CD4-positive, alpha-beta T cell (primary cell): Measurements from ENCODE around the gene VPS13D. TPM values are rescaled to one million over a fixed set of nuclear protein-coding genes. Genes with fewer than 3 reads are reported as not detected.

Experiments
- ATAC-seq: fragments of 200-7000 bp; cut with Tn5 transposase; one replicate; pipeline ENCODE4 v1.10.0; 2022; ENCODE audit warnings: mild to moderate bottlenecking; ENCODE audit not compliant: poor library complexity
- CTCF ChIA-PET: fragments of 350-600 bp; sonication (Branson Sonifier 250); formaldehyde crosslinking; loops from one replicate; lab custom pipeline; 2021; ENCODE audit warnings: antibody characterized with exemption, inconsistent platforms; lab: Charles Lee
- POLR2A ChIA-PET: fragments of 350-600 bp; sonication (Branson Sonifier 250); formaldehyde crosslinking; loops from one replicate; lab custom pipeline; 2021; ENCODE audit warnings: antibody characterized with exemption, inconsistent platforms; lab: Charles Lee
- DNase-seq, 14 experiments: peaks; one replicate each; pipeline ENCODE4 v3.0.0-alpha.2; 2013 to 2020; ENCODE audit warnings: mixed read lengths in 2 of 14
- H3K27ac ChIP-seq, 2 donors: one replicate each; pipeline versions ENCODE4 v1.5.1 to v1.7.0; 2013; ENCODE audit warnings: low read length in 2 of 2, low read depth in 1 of 2, mild to moderate bottlenecking in 1 of 2
- H3K27me3 ChIP-seq, 2 experiments: 1 replicate in 1 of 2; 2 replicates in 1 of 2; pipeline versions ENCODE4 v1.6.1 to v1.7.0; 2013; ENCODE audit warnings: low read length in 2 of 2, control low read depth in 1 of 2, mild to moderate bottlenecking in 1 of 2, moderate library complexity in 1 of 2; ENCODE audit not compliant: insufficient read depth in 2 of 2, control insufficient read depth in 1 of 2
- H3K36me3 ChIP-seq: one replicate; pipeline ENCODE4 v1.6.1; 2013; ENCODE audit warnings: low read length, control low read depth; ENCODE audit not compliant: insufficient read depth
- H3K4me1 ChIP-seq: one replicate; pipeline ENCODE4 v1.6.1; 2013; ENCODE audit warnings: low read length, control low read depth; ENCODE audit not compliant: insufficient read depth
- H3K4me3 ChIP-seq: one replicate; pipeline ENCODE4 v1.5.1; 2013; ENCODE audit warnings: mild to moderate bottlenecking, low read length, moderate library complexity
- H3K9me3 ChIP-seq, 2 experiments: 1 replicate in 1 of 2; 2 replicates in 1 of 2; pipeline versions ENCODE4 v1.6.1 to v1.7.0; 2013; ENCODE audit warnings: low read length in 2 of 2, mild to moderate bottlenecking in 2 of 2, control low read depth in 1 of 2, moderate library complexity in 1 of 2; ENCODE audit not compliant: control insufficient read depth in 1 of 2, insufficient read depth in 1 of 2
- H3K27ac Mint-ChIP-seq: one replicate; pipeline ENCODE4 v1.8.0; 2020; ENCODE audit warnings: mixed read lengths
- H3K27me3 Mint-ChIP-seq: one replicate; pipeline ENCODE4 v1.8.0; 2021; ENCODE audit warnings: mixed read lengths
- H3K36me3 Mint-ChIP-seq: one replicate; pipeline ENCODE4 v1.8.0; 2021; ENCODE audit warnings: low read depth, mixed read lengths
- H3K4me1 Mint-ChIP-seq: one replicate; pipeline ENCODE4 v1.8.0; 2021; ENCODE audit warnings: low read depth, mixed read lengths
- H3K4me3 Mint-ChIP-seq: one replicate; pipeline ENCODE4 v1.8.0; 2020; ENCODE audit warnings: mild to moderate bottlenecking, mixed read lengths
- H3K9me3 Mint-ChIP-seq: one replicate; pipeline ENCODE4 v1.8.0; 2020; ENCODE audit warnings: mixed read lengths
- intact Hi-C, 2 experiments: fragments of 100-400 bp; cut with DNase I in 1 of 2; cut with micrococcal nuclease in 1 of 2; formaldehyde crosslinking; loops; one replicate each; pipeline versions ENCODE4 v1.15.1 to v1.9.0; 2023 to 2025; cut with DNase I, micrococcal nuclease
- total RNA-seq, 174 experiments: library from RNA in 2 of 174; stranded (reverse) in 2 of 174; gene quantifications; one replicate each; pipeline ENCODE4 v1.2.3 and lab custom pipeline; 2021 to 2026
- TF ChIP-seq, protein P1 (sequence below): fragments of 200-600 bp; IDR thresholded peaks from one replicate; pipeline ENCODE4 v1.8.0; 2022; ENCODE audit warnings: antibody characterized with exemption, mild to moderate bottlenecking

The VPS13D gene
- total RNA-seq, 2 experiments from 2014 or later, result 63.0 to 67.3 TPM

DNA sequence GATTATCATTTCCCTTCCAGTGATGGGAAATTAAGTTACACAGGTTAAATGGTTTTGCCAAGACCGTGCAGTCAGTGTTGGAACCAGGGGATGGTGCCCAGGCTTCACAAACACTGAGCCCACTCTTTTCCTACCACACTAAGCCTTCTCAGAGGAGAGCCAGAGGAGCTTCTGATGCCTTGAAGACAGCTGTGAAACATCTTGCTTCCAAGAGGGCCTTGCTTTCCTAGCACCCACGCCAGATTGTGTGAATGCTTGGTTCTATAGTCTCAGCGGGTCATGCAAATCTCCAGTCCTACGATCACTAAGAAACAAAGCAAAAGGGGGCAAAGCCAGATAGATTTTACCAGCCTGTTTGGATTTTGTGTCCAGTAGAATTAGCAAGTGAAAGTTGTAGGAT is 200.7 kb downstream of the VPS13D start:
- Mint-ChIP-seq H3K4me3 (no peak overlapping the region), H3K9me3 (no peaks in the 10 kb centered on the region), H3K36me3 (peaks cover 33% of the 10 kb centered on the region), H3K27me3 (no peaks in the 10 kb centered on the region), H3K27ac (no peak overlapping the region), H3K4me1 (peaks cover 27% of the 10 kb centered on the region)
- ChIA-PET POLR2A (interaction anchor here (1.7 to 1.9 kb wide), 2 partner anchors 18 to 186 kb away, joined by 4 to 5 read pairs; no protein-coding TSS in a partner anchor), CTCF (no interaction called here)
- ATAC-seq (no peak), DNase-seq (no peak)
- intact Hi-C loops, result no loop called here
- TF ChIP-seq, protein P1, sequence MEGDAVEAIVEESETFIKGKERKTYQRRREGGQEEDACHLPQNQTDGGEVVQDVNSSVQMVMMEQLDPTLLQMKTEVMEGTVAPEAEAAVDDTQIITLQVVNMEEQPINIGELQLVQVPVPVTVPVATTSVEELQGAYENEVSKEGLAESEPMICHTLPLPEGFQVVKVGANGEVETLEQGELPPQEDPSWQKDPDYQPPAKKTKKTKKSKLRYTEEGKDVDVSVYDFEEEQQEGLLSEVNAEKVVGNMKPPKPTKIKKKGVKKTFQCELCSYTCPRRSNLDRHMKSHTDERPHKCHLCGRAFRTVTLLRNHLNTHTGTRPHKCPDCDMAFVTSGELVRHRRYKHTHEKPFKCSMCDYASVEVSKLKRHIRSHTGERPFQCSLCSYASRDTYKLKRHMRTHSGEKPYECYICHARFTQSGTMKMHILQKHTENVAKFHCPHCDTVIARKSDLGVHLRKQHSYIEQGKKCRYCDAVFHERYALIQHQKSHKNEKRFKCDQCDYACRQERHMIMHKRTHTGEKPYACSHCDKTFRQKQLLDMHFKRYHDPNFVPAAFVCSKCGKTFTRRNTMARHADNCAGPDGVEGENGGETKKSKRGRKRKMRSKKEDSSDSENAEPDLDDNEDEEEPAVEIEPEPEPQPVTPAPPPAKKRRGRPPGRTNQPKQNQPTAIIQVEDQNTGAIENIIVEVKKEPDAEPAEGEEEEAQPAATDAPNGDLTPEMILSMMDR, result no peak
- H3K9me3 ChIP-seq, result no peaks in the 10 kb centered on the region
- H3K27ac ChIP-seq, result no peak overlapping the region
- no peak overlapping the region for H3K4me3 ChIP-seq
- H3K4me1 ChIP-seq, result peaks cover 21% of the 10 kb centered on the region
- H3K36me3 ChIP-seq, result no peaks in the 10 kb centered on the region
- no peaks in the 10 kb centered on the region for H3K27me3 ChIP-seq

- H3K36me3 ChIP-seq, result peaks cover 3% of the 10 kb centered on the region
- H3K4me1 ChIP-seq, result peaks cover 42% of the 10 kb centered on the region
- ATAC-seq (no peak), DNase-seq (no peak)
- POLR2A ChIA-PET, result interaction anchor here (1.4 to 3.5 kb wide), 2 partner anchors 15 to 184 kb away, joined by 5 to 25 read pairs; no protein-coding TSS in a partner anchor
- H3K27ac ChIP-seq, result no peak overlapping the region
- Mint-ChIP-seq H3K9me3 (no peaks in the 10 kb centered on the region), H3K36me3 (peaks cover 24% of the 10 kb centered on the region), H3K4me1 (peaks cover 48% of the 10 kb centered on the region), H3K4me3 (no peak overlapping the region), H3K27me3 (no peaks in the 10 kb centered on the region), H3K27ac (peak overlapping the region; percentile 84)
- H3K9me3 ChIP-seq, result no peaks in the 10 kb centered on the region
- no peaks in the 10 kb centered on the region for H3K27me3 ChIP-seq
- intact Hi-C loops, result no loop called here
- TF ChIP-seq, protein P1, result no peak
- CTCF ChIA-PET, result interaction anchor here (0.6 to 1.5 kb wide), 2 partner anchors 26 to 193 kb away, joined by 3 read pairs; no protein-coding TSS in a partner anchor
- no peak overlapping the region for H3K4me3 ChIP-seq
Observed at GRCh38 chr1:12432897-12433296, 203.1 kb downstream of the VPS13D start.

- Histone ChIP-seq H3K4me1 (peaks cover 48% of the 10 kb centered on the region), H3K27me3 (no peaks in the 10 kb centered on the region), H3K4me3 (no peak overlapping the region), H3K27ac (peak overlapping the region; percentile 17 to 43), H3K9me3 (no peaks in the 10 kb centered on the region), H3K36me3 (peaks cover 3% of the 10 kb centered on the region)
- TF ChIP-seq, protein P1, result no peak
- no peak for ATAC-seq
- peaks cover 25% of the 10 kb centered on the region for H3K36me3 Mint-ChIP-seq
- peaks cover 54% of the 10 kb centered on the region for H3K4me1 Mint-ChIP-seq
- intact Hi-C loops, result loop anchor here in 1 of 2 experiments (1.0 to 2.0 kb wide), 3 partner anchors 15 to 77 kb away; no protein-coding TSS in a partner anchor
- H3K27me3 Mint-ChIP-seq, result no peaks in the 10 kb centered on the region
- peaks cover 3% of the 10 kb centered on the region for H3K9me3 Mint-ChIP-seq
- peak overlapping the region; percentile 46 for H3K4me3 Mint-ChIP-seq
- POLR2A ChIA-PET, result interaction anchor here (0.9 to 3.5 kb wide), 7 partner anchors 14 to 186 kb away, joined by 3 to 26 read pairs (median 5); no protein-coding TSS in a partner anchor
- peak in 2 of 14 experiments; percentile 38 to 47 for DNase-seq
- CTCF ChIA-PET, result interaction anchor here (0.8 to 1.5 kb wide), 5 partner anchors 9 to 168 kb away, joined by 3 to 4 read pairs (median 3); no protein-coding TSS in a partner anchor
- H3K27ac Mint-ChIP-seq, result peak overlapping the region; percentile 84
Observed at GRCh38 chr1:12433323-12434053, 203.7 kb downstream of the VPS13D start.
